Uterus (tissue), 4 donors: ENCODE results near the gene CACNA1C. TPM values are rescaled to one million over a fixed set of nuclear protein-coding genes. Genes with fewer than 3 reads are reported as not detected.
A peak's percentile ranks its signal among the peaks of the same experiment; 100 is the strongest.

Experiments used
- DNase-seq, 2 donors: peaks; one replicate each; pipeline ENCODE4 v3.0.0-alpha.2; 2019 to 2020
- H3K27ac ChIP-seq, 2 donors: fragments of 200-600 bp; sonication (generic); 1 replicate in 1 of 2; 2 replicates in 1 of 2; pipeline ENCODE4 v1.5.1; 2016 to 2018
- H3K27me3 ChIP-seq, 2 donors: fragments of 200-600 bp; sonication (generic); one replicate each; pipeline ENCODE4 v1.5.1; 2018 to 2019; ENCODE audit warnings: control low read depth in 1 of 2
- H3K36me3 ChIP-seq, 2 donors: fragments of 200-600 bp; sonication (generic); one replicate each; pipeline ENCODE4 v1.5.1; 2019; ENCODE audit warnings: control low read depth in 1 of 2
- H3K4me1 ChIP-seq, 2 donors: fragments of 200-600 bp; sonication (generic); one replicate each; pipeline ENCODE4 v1.5.1; 2018 to 2019; ENCODE audit warnings: control low read depth in 1 of 2
- H3K4me3 ChIP-seq, 2 donors: fragments of 200-600 bp; sonication (generic); 1 replicate in 1 of 2; 2 replicates in 1 of 2; pipeline ENCODE4 v1.5.1; 2018 to 2019; ENCODE audit warnings: mild to moderate bottlenecking in 1 of 2
- H3K9me3 ChIP-seq, 2 donors: fragments of 200-600 bp; sonication (generic); one replicate each; pipeline ENCODE4 v1.5.1; 2019; ENCODE audit warnings: control low read depth in 1 of 2
- POLR2A ChIP-seq, 2 donors: fragments of 450-650 bp; IDR thresholded peaks; one replicate each; pipeline ENCODE4 v1.6.1; 2016; ENCODE audit warnings: antibody characterized with exemption in 2 of 2, mild to moderate bottlenecking in 1 of 2, moderate library complexity in 1 of 2
- intact Hi-C: fragments of 100-400 bp; cut with DNase I; formaldehyde crosslinking; loops from one replicate; pipeline ENCODE4 v1.15.1; 2023; ENCODE audit warnings: low total_unique reads
- total RNA-seq, 4 donors: library from RNA; depleted of rRNA in 3 of 4; stranded (reverse); fragments of >200 nt in 3 of 4; gene quantifications; one replicate each; pipeline versions ENCODE4 v1.1.0 to v1.2.4, GENCODE V29; 2014 to 2023
- TF ChIP-seq, protein P1 (sequence below), 4 experiments: fragments of 200-600 bp in 2 of 4; fragments of 450-650 bp in 2 of 4; sonication (generic) in 2 of 4; IDR thresholded peaks; one replicate each; pipeline ENCODE4 v1.5.1; 2016 to 2019; ENCODE audit warnings: antibody characterized with exemption in 4 of 4, mild to moderate bottlenecking in 2 of 4, moderate library complexity in 1 of 4
- donor health status: DM: yes; HTN: yes; CAD: no.

The CACNA1C gene
- total RNA-seq, 4 donors from 2014 or later, result 15.9 to 121 (median 32.1) TPM

GRCh38 chr12:2138294-2138693, 85.5 kb downstream of the CACNA1C start:
- H3K9me3 ChIP-seq, result no peaks in the 10 kb centered on the region
- peaks cover 0 to 6% of the 10 kb centered on the region in 2 donors for H3K4me1 ChIP-seq
- peak overlapping the region; percentile 22 to 41 for H3K27ac ChIP-seq
- H3K36me3 ChIP-seq, result no peaks in the 10 kb centered on the region
- intact Hi-C loops, result no loop called here
- H3K4me3 ChIP-seq, result no peak overlapping the region
- no peaks in the 10 kb centered on the region for H3K27me3 ChIP-seq
- no peak for DNase-seq
- no peak for TF ChIP-seq POLR2A (IDR thresholded peaks at IDR 0.05)
- TF ChIP-seq, protein P1, sequence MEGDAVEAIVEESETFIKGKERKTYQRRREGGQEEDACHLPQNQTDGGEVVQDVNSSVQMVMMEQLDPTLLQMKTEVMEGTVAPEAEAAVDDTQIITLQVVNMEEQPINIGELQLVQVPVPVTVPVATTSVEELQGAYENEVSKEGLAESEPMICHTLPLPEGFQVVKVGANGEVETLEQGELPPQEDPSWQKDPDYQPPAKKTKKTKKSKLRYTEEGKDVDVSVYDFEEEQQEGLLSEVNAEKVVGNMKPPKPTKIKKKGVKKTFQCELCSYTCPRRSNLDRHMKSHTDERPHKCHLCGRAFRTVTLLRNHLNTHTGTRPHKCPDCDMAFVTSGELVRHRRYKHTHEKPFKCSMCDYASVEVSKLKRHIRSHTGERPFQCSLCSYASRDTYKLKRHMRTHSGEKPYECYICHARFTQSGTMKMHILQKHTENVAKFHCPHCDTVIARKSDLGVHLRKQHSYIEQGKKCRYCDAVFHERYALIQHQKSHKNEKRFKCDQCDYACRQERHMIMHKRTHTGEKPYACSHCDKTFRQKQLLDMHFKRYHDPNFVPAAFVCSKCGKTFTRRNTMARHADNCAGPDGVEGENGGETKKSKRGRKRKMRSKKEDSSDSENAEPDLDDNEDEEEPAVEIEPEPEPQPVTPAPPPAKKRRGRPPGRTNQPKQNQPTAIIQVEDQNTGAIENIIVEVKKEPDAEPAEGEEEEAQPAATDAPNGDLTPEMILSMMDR (IDR thresholded peaks at IDR 0.05), result no peak

DNA sequence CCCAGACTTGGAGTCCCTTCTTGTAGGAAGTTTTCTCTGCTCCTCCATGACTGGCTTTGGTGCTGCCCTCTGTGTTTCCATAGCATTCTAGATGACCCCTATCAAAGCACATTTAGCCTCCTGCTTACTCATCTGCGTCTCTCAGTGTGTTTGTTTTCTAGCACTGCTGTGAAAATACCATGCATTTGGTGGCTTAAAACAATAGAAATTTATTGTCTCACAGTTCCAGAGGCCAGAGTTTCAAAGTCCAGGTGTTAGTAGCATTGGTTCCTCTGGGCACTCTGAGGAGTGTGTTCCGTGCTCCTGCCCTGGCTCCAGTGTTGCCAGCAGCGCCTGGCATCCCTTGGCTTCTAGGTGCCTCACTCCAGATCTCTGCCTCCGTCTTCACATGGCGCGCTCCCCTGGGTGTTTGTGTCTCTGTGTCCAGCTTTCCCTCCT, 86.1 kb downstream of the CACNA1C start:
- Histone ChIP-seq H3K27me3 (no peaks in the 10 kb centered on the region), H3K9me3 (no peaks in the 10 kb centered on the region), H3K4me3 (no peak overlapping the region), H3K4me1 (peaks cover 0 to 6% of the 10 kb centered on the region in 2 donors), H3K36me3 (no peaks in the 10 kb centered on the region), H3K27ac (no peak overlapping the region)
- TF ChIP-seq, protein P1 (IDR thresholded peaks at IDR 0.05), result no peak
- TF ChIP-seq POLR2A (IDR thresholded peaks at IDR 0.05), result no peak
- intact Hi-C loops, result no loop called here
- DNase-seq, result no peak

DNA sequence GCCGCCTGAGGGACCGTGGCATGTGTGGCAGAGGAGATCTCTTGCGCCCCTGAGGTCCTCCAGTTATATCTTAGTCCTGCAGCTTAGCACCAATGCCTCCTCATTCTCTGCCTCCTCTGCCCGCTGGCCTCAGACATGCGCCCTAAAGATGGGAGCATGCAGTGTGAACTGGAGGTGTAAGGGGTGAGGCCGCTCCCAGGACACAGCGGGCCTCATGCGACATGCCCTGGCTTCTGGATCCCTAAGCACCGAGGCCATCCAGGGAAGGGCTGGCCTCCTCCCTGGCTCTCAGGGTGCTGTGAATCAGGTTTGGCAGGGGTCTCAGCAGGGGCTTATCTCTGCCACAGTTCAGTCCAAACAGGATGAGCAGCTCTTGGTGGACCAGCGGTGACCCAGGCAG, 86.9 kb downstream of the CACNA1C start:
- Histone ChIP-seq H3K9me3 (no peaks in the 10 kb centered on the region), H3K27ac (no peak overlapping the region), H3K4me3 (no peak overlapping the region), H3K4me1 (peaks cover 0 to 6% of the 10 kb centered on the region in 2 donors), H3K27me3 (no peaks in the 10 kb centered on the region), H3K36me3 (no peaks in the 10 kb centered on the region)
- intact Hi-C loops, result no loop called here
- TF ChIP-seq, protein P1 (IDR thresholded peaks at IDR 0.05), result no peak
- no peak for TF ChIP-seq POLR2A (IDR thresholded peaks at IDR 0.05)
- DNase-seq, result no peak

- Histone ChIP-seq H3K27ac (no peak overlapping the region), H3K9me3 (no peaks in the 10 kb centered on the region), H3K27me3 (no peaks in the 10 kb centered on the region), H3K36me3 (no peaks in the 10 kb centered on the region), H3K4me3 (no peak overlapping the region), H3K4me1 (peaks cover 0 to 6% of the 10 kb centered on the region in 2 donors)
- intact Hi-C loops, result no loop called here
- TF ChIP-seq, protein P1 (IDR thresholded peaks at IDR 0.05), result no peak
- no peak for TF ChIP-seq POLR2A (IDR thresholded peaks at IDR 0.05)
- DNase-seq, result no peak
Observed at GRCh38 chr12:2140858-2141519, 88.2 kb downstream of the CACNA1C start.

- Histone ChIP-seq H3K4me1 (peaks cover 0 to 13% of the 10 kb centered on the region in 2 donors), H3K27me3 (no peaks in the 10 kb centered on the region), H3K9me3 (no peaks in the 10 kb centered on the region), H3K4me3 (no peak overlapping the region), H3K27ac (no peak overlapping the region), H3K36me3 (no peaks in the 10 kb centered on the region)
- intact Hi-C loops, result no loop called here
- TF ChIP-seq, protein P1 (IDR thresholded peaks at IDR 0.05), result no peak
- no peak for TF ChIP-seq POLR2A (IDR thresholded peaks at IDR 0.05)
- no peak for DNase-seq
Observed at GRCh38 chr12:2142068-2142467, 89.3 kb downstream of the CACNA1C start.
